Subcutaneous abdominal adipose tissue (tissue), 5 donors: ENCODE measurements around the gene SETBP1.

Source experiments
- H3K27ac ChIP-seq: one replicate; pipeline ENCODE4 v1.7.0; 2013; ENCODE audit warnings: low read depth, mild to moderate bottlenecking, inconsistent platforms, low read length, moderate library complexity
- H3K27me3 ChIP-seq, 5 donors: one replicate each; pipeline ENCODE4 v1.7.0; 2013; ENCODE audit warnings: low read length in 5 of 5, inconsistent platforms in 1 of 5; ENCODE audit not compliant: control insufficient read depth in 5 of 5, insufficient read depth in 4 of 5
- H3K36me3 ChIP-seq, 5 donors: one replicate each; pipeline ENCODE4 v1.7.0; 2013; ENCODE audit warnings: low read length in 5 of 5; ENCODE audit not compliant: control insufficient read depth in 5 of 5, insufficient read depth in 5 of 5
- H3K4me1 ChIP-seq, 5 donors: one replicate each; pipeline ENCODE4 v1.7.0; 2013; ENCODE audit warnings: low read length in 5 of 5, mild to moderate bottlenecking in 3 of 5, moderate library complexity in 1 of 5; ENCODE audit not compliant: control insufficient read depth in 5 of 5, insufficient read depth in 5 of 5
- H3K4me3 ChIP-seq, 5 donors: one replicate each; pipeline ENCODE4 v1.7.0; 2013; ENCODE audit warnings: low read length in 5 of 5, low read depth in 1 of 5
- H3K9ac ChIP-seq, 5 donors: one replicate each; pipeline ENCODE4 v1.7.0; 2013; ENCODE audit warnings: low read length in 5 of 5, mild to moderate bottlenecking in 4 of 5, moderate library complexity in 3 of 5
- H3K9me3 ChIP-seq, 5 donors: one replicate each; pipeline ENCODE4 v1.7.0; 2013; ENCODE audit warnings: low read length in 5 of 5; ENCODE audit not compliant: control insufficient read depth in 5 of 5
- donor health status: healthy.
- donor health status: healthy.
- donor health status: healthy.
- donor health status: healthy.
- donor health status: healthy.

SETBP1 gene

GRCh38 chr18:44862112-44862511 lies 181.4 kb downstream of the SETBP1 start:
- no peak overlapping the region for H3K27ac ChIP-seq
- H3K27me3 ChIP-seq, result no peaks in the 10 kb centered on the region
- H3K4me1 ChIP-seq, result peaks cover 0 to 11% (median 8%) of the 10 kb centered on the region in 5 donors
- no peak overlapping the region for H3K9ac ChIP-seq
- no peaks in the 10 kb centered on the region for H3K36me3 ChIP-seq
- H3K9me3 ChIP-seq, result no peaks in the 10 kb centered on the region
- H3K4me3 ChIP-seq, result no peak overlapping the region

- no peaks in the 10 kb centered on the region for H3K4me1 ChIP-seq
- H3K27me3 ChIP-seq, result no peaks in the 10 kb centered on the region
- H3K27ac ChIP-seq, result no peak overlapping the region
- H3K4me3 ChIP-seq, result no peak overlapping the region
- peaks cover 0 to 3% (median 0%) of the 10 kb centered on the region in 5 donors for H3K36me3 ChIP-seq
- H3K9me3 ChIP-seq, result no peaks in the 10 kb centered on the region
- H3K9ac ChIP-seq, result no peak overlapping the region
Observed at GRCh38 chr18:44866103-44866502, 185.4 kb downstream of the SETBP1 start.

GRCh38 chr18:44869533-44869932 lies 188.8 kb downstream of the SETBP1 start:
- Histone ChIP-seq H3K9me3 (no peaks in the 10 kb centered on the region), H3K4me1 (no peaks in the 10 kb centered on the region), H3K4me3 (no peak overlapping the region), H3K27ac (no peak overlapping the region), H3K9ac (no peak overlapping the region), H3K36me3 (peaks cover 0 to 3% (median 0%) of the 10 kb centered on the region in 5 donors), H3K27me3 (no peaks in the 10 kb centered on the region)

- Histone ChIP-seq H3K27me3 (no peaks in the 10 kb centered on the region), H3K36me3 (peaks cover 0 to 3% (median 0%) of the 10 kb centered on the region in 5 donors), H3K9ac (no peak overlapping the region), H3K27ac (no peak overlapping the region), H3K4me3 (no peak overlapping the region), H3K4me1 (no peaks in the 10 kb centered on the region), H3K9me3 (no peaks in the 10 kb centered on the region)
Observed at GRCh38 chr18:44870631-44871502, 190.2 kb downstream of the SETBP1 start.

GRCh38 chr18:44871771-44872170 lies 191.1 kb downstream of the SETBP1 start:
- Histone ChIP-seq H3K36me3 (peaks cover 0 to 3% (median 0%) of the 10 kb centered on the region in 5 donors), H3K4me1 (no peaks in the 10 kb centered on the region), H3K4me3 (no peak overlapping the region), H3K27me3 (no peaks in the 10 kb centered on the region), H3K9ac (no peak overlapping the region), H3K27ac (no peak overlapping the region), H3K9me3 (no peaks in the 10 kb centered on the region)

- Histone ChIP-seq H3K36me3 (no peaks in the 10 kb centered on the region), H3K9me3 (no peaks in the 10 kb centered on the region), H3K4me1 (no peaks in the 10 kb centered on the region), H3K4me3 (no peak overlapping the region), H3K27ac (no peak overlapping the region), H3K9ac (no peak overlapping the region), H3K27me3 (no peaks in the 10 kb centered on the region)
Observed at GRCh38 chr18:44876024-44876423, 195.3 kb downstream of the SETBP1 start.

- Histone ChIP-seq H3K9ac (no peak overlapping the region), H3K9me3 (no peaks in the 10 kb centered on the region), H3K4me1 (no peaks in the 10 kb centered on the region), H3K4me3 (no peak overlapping the region), H3K27ac (no peak overlapping the region), H3K27me3 (no peaks in the 10 kb centered on the region), H3K36me3 (no peaks in the 10 kb centered on the region)
Observed at GRCh38 chr18:44876755-44877154, 196.1 kb downstream of the SETBP1 start.

- Histone ChIP-seq H3K4me1 (no peaks in the 10 kb centered on the region), H3K4me3 (no peak overlapping the region), H3K36me3 (no peaks in the 10 kb centered on the region), H3K9me3 (no peaks in the 10 kb centered on the region), H3K27ac (no peak overlapping the region), H3K27me3 (no peaks in the 10 kb centered on the region), H3K9ac (no peak overlapping the region)
Observed at GRCh38 chr18:44878335-44878734, 197.6 kb downstream of the SETBP1 start.

- Histone ChIP-seq H3K4me3 (no peak overlapping the region), H3K27ac (no peak overlapping the region), H3K27me3 (no peaks in the 10 kb centered on the region), H3K4me1 (peaks cover 0 to 4% (median 0%) of the 10 kb centered on the region in 5 donors), H3K36me3 (no peaks in the 10 kb centered on the region), H3K9me3 (no peaks in the 10 kb centered on the region), H3K9ac (no peak overlapping the region)
Observed at GRCh38 chr18:44880170-44880569, 199.5 kb downstream of the SETBP1 start.

GRCh38 chr18:44881461-44882162 lies 200.9 kb downstream of the SETBP1 start:
- Histone ChIP-seq H3K9ac (no peak overlapping the region), H3K4me3 (no peak overlapping the region), H3K36me3 (no peaks in the 10 kb centered on the region), H3K27ac (no peak overlapping the region), H3K4me1 (peaks cover 0 to 4% (median 0%) of the 10 kb centered on the region in 5 donors), H3K9me3 (no peaks in the 10 kb centered on the region), H3K27me3 (no peaks in the 10 kb centered on the region)
